Brain microvascular endothelial cell (primary cell): ENCODE measurements around the gene STMN1.

Experiments used
- DNase-seq: peaks from one replicate; pipeline ENCODE4 v3.0.0-alpha.2; 2020
- H3K27ac ChIP-seq: fragments of 250-450 bp; sonication (Bioruptor Pico); 2 replicates; pipeline ENCODE4 v1.5.1; 2020; ENCODE audit warnings: mild to moderate bottlenecking, moderate library complexity
- H3K27me3 ChIP-seq: fragments of 250-450 bp; sonication (Bioruptor Pico); replicated peaks from 2 replicates; pipeline ENCODE4 v1.5.1; 2020; ENCODE audit warnings: mild to moderate bottlenecking
- H3K36me3 ChIP-seq: fragments of 250-450 bp; sonication (Bioruptor Pico); replicated peaks from 2 replicates; pipeline ENCODE4 v1.5.1; 2020; ENCODE audit warnings: mild to moderate bottlenecking
- H3K4me3 ChIP-seq: 2 replicates; pipeline ENCODE4 v1.5.1; 2011; ENCODE audit warnings: low read depth, mild to moderate bottlenecking, control low read depth, low read length, moderate library complexity
- CTCF ChIP-seq: IDR thresholded peaks from 2 replicates; pipeline ENCODE4 v1.5.1; 2011; ENCODE audit warnings: low read depth, mild to moderate bottlenecking, moderate library complexity, low read length, control low read depth, inconsistent platforms; ENCODE audit errors: missing control alignments
- in situ Hi-C: cut with HindIII; loops from 2 replicates; pipeline ENCODE4 v1.10.0; 2017; ENCODE audit warnings: low sequenced_read_pairs, low pct_ligation_motif_present

STMN1 gene

GRCh38 chr1:25908161-25908560 lies 1.9 kb upstream of the STMN1 start:
- DNase-seq, result no peak
- Histone ChIP-seq H3K27ac (no peak overlapping the region), H3K36me3 (no peaks in the 10 kb centered on the region), H3K4me3 (no peak overlapping the region), H3K27me3 (no peaks in the 10 kb centered on the region)
- in situ Hi-C loops, result no loop called here
- TF ChIP-seq CTCF, result no peak

- Histone ChIP-seq H3K4me3 (no peak overlapping the region), H3K36me3 (no peaks in the 10 kb centered on the region), H3K27me3 (no peaks in the 10 kb centered on the region), H3K27ac (no peak overlapping the region)
- DNase-seq, result no peak
- TF ChIP-seq CTCF, result no peak
- in situ Hi-C loops, result no loop called here
These were observed 1.4 kb upstream of the STMN1 start for GRCh38 chr1:25907601-25908000.

- peaks cover under 1% of the 10 kb centered on the region for H3K36me3 ChIP-seq
- DNase-seq, result no peak
- peak overlapping the region; percentile 80 for H3K4me3 ChIP-seq
- no peak for TF ChIP-seq CTCF
- in situ Hi-C loops, result no loop called here
- no peak overlapping the region for H3K27ac ChIP-seq
- H3K27me3 ChIP-seq, result no peaks in the 10 kb centered on the region
These were observed 553 bp upstream of the STMN1 start for GRCh38 chr1:25906644-25907300.

- H3K36me3 ChIP-seq, result peaks cover 12% of the 10 kb centered on the region
- H3K27me3 ChIP-seq, result no peaks in the 10 kb centered on the region
- TF ChIP-seq CTCF, result peak; percentile 33
- H3K27ac ChIP-seq, result peak overlapping the region; percentile 72
- in situ Hi-C loops, result no loop called here
- peak overlapping the region; percentile 80 for H3K4me3 ChIP-seq
- DNase-seq, result peak; percentile 84
These were observed 1.1 kb downstream of the STMN1 start for GRCh38 chr1:25904943-25905679.

GRCh38 chr1:25903986-25904385 lies 2.2 kb downstream of the STMN1 start:
- in situ Hi-C loops, result no loop called here
- TF ChIP-seq CTCF, result no peak
- peaks cover 13% of the 10 kb centered on the region for H3K36me3 ChIP-seq
- no peak for DNase-seq
- no peaks in the 10 kb centered on the region for H3K27me3 ChIP-seq
- H3K27ac ChIP-seq, result no peak overlapping the region
- peak overlapping the region; percentile 80 for H3K4me3 ChIP-seq

GRCh38 chr1:25902462-25902861 lies 3.8 kb downstream of the STMN1 start:
- no peak overlapping the region for H3K27ac ChIP-seq
- H3K36me3 ChIP-seq, result peaks cover 13% of the 10 kb centered on the region
- no peak overlapping the region for H3K4me3 ChIP-seq
- DNase-seq, result no peak
- in situ Hi-C loops, result no loop called here
- H3K27me3 ChIP-seq, result no peaks in the 10 kb centered on the region
- TF ChIP-seq CTCF, result no peak
